ENCODE results near the gene OOSP3.
"Not testable (repeated sequence)": the region's sequence is repeated elsewhere in the genome, so short reads cannot be mapped to it uniquely, and the experiment has no call there.

Gene OOSP3

GRCh38 chr11:59901306-59901705 is 22.7 kb downstream of the OOSP3 start:
- CTCF ChIA-PET = interaction anchor here (2.4 kb wide), 1 partner anchor 9 kb away, joined by 7 read pairs; no protein-coding TSS in a partner anchor
- POLR2A ChIA-PET = no interaction called here
- no peak for DNase-seq (ENCODE audit: extremely low spot score)
- no peak for TF ChIP-seq CTCF (IDR thresholded peaks at IDR 0.05; ENCODE audit: control extremely low read depth, extremely low read depth, low read depth, missing control alignments)

GRCh38 chr11:59903569-59903968 is 25.0 kb downstream of the OOSP3 start:
- DNase-seq (ENCODE audit: extremely low spot score); CTCF ChIA-PET; POLR2A ChIA-PET: not testable (repeated sequence)

- no peak for TF ChIP-seq CTCF (IDR thresholded peaks at IDR 0.05; ENCODE audit: control extremely low read depth, extremely low read depth, low read depth, missing control alignments)
- POLR2A ChIA-PET = no interaction called here
- CTCF ChIA-PET = interaction anchor here (0.6 to 1.8 kb wide), 7 partner anchors 10 to 164 kb away, joined by 3 to 8 read pairs (median 3); partner anchors contain the start of genes OOSP4A and STX3
- DNase-seq (ENCODE audit: extremely low spot score) = no peak
Measured at GRCh38 chr11:59918480-59918879, 39.9 kb downstream of the OOSP3 start.

- CTCF ChIA-PET = interaction anchor here (0.6 to 1.8 kb wide), 8 partner anchors 11 to 165 kb away, joined by 3 to 8 read pairs (median 3); partner anchors contain the start of genes OOSP4A and STX3
- DNase-seq (ENCODE audit: extremely low spot score) = peak; percentile 21
- TF ChIP-seq CTCF (IDR thresholded peaks at IDR 0.05; ENCODE audit: control extremely low read depth, extremely low read depth, low read depth, missing control alignments) = peak; percentile 31
- POLR2A ChIA-PET = no interaction called here
Measured at GRCh38 chr11:59918987-59919589, 40.5 kb downstream of the OOSP3 start.

- CTCF ChIA-PET = interaction anchor here (1.1 to 1.5 kb wide), 3 partner anchors 30 to 59 kb away, joined by 3 to 4 read pairs (median 3); no protein-coding TSS in a partner anchor
Measured at GRCh38 chr11:59923813-59924212, 45.2 kb downstream of the OOSP3 start.

GRCh38 chr11:59931688-59932087 is 53.1 kb downstream of the OOSP3 start:
- POLR2A ChIA-PET = no interaction called here
- CTCF ChIA-PET = interaction anchor here (0.8 to 1.6 kb wide), 2 partner anchors 9 to 109 kb away, joined by 3 read pairs; no protein-coding TSS in a partner anchor
- DNase-seq (ENCODE audit: extremely low spot score) = no peak
- TF ChIP-seq CTCF (IDR thresholded peaks at IDR 0.05; ENCODE audit: control extremely low read depth, extremely low read depth, low read depth, missing control alignments) = no peak

More at GRCh38 chr11:59923813-59924212, 45.2 kb downstream of the OOSP3 start:
- DNase-seq (ENCODE audit: extremely low spot score) = no peak
- POLR2A ChIA-PET = no interaction called here
- no peak for TF ChIP-seq CTCF (IDR thresholded peaks at IDR 0.05; ENCODE audit: control extremely low read depth, extremely low read depth, low read depth, missing control alignments)

GRCh38 chr11:59938132-59938531 is 59.5 kb downstream of the OOSP3 start, which contains the start of gene OOSP1:
Gene OOSP1 (plus strand): TSS chr11:59938432. CDS start chr11:59938455, 23 bp downstream.
- TF ChIP-seq CTCF (IDR thresholded peaks at IDR 0.05; ENCODE audit: control extremely low read depth, extremely low read depth, low read depth, missing control alignments) = no peak
- ChIA-PET CTCF (no interaction called here), POLR2A (no interaction called here)
- no peak for DNase-seq (ENCODE audit: extremely low spot score)
